ENCODE results near the gene SHC2.
A peak's percentile ranks its signal among the peaks of the same experiment; 100 is the strongest.

The SHC2 gene

GRCh38 chr19:376111-376470 is 84.7 kb downstream of the SHC2 start:
- FAIRE-seq: no peak
- DNase-seq (ENCODE audit: insufficient read length, low spot score): no peak

GRCh38 chr19:375395-376110 is 85.3 kb downstream of the SHC2 start:
- FAIRE-seq (no peak), DNase-seq (ENCODE audit: insufficient read length, low spot score) (no peak)

GRCh38 chr19:374886-375235 is 86.0 kb downstream of the SHC2 start:
- no peak for FAIRE-seq

GRCh38 chr19:374183-374885 is 86.5 kb downstream of the SHC2 start:
- no peak for FAIRE-seq
- DNase-seq (ENCODE audit: insufficient read length, low spot score): no peak

More at GRCh38 chr19:374886-375235, 86.0 kb downstream of the SHC2 start:
- no peak for DNase-seq (ENCODE audit: insufficient read length, low spot score)

DNA sequence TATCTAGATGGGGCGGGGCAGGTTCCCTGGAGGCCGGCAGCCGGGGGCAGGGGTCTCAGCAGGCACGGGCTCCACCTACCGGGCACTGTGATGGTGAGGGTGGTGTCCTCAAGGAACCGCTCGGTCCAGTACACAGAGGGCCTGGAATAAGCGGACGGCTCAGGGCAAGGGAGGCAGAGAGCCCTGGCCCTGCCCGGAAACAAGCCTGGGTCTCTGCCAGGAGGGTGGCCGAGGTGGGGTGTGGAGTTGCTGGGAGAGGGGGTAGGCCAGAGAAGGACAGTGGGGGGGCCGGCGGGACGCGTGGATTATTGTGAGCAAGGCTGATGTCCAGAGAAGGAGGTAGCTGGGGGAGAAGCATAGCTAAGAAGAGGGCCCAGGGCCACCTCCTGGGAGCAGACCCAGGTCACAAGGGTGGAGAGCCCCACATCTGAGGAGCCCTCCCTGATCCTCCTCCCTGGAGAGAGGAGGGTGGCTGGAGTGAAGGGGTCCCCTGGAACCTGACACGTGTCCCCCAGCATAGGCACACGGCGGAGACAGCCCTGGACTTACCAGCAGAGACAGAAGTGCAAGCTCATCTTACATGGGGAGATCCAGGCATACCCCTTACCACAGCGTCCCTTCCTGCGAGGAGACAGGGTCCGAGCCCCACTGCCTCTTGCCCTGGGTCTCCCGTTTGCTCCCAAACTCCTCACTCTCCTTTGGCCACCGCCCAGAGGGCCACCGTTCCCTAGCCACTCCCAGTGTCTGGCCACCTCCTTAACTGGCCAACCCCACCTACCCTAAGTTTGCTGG is 87.2 kb downstream of the SHC2 start:
- FAIRE-seq (no peak), DNase-seq (ENCODE audit: insufficient read length, low spot score) (no peak)

DNA sequence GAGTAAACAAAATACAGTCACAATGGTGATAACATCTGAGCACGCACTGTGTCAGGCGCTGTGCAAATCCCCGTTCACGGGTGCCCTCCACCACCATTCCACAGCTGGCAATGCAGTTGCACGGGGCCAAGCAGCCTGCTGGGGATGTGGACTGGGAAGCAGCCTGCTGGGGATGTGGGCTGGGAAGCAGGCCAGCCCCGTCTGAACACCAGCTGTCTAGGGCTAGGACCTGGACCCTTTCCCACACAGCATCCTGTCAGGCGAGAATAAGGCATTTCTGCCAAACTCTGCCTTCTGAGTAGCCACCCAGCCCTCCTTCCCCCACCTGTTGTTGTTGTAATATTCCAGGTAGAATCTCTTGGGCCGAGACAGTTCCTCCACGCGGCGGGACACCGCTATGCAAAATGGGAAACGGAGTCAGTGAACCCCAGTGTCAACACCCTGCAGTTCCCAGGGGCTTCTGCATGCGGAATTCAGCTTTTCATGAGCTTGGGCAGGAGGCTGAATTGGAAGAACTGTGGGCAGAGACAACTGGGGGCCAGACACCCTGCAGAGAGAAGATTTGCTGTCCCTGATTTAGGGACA is 88.4 kb downstream of the SHC2 start:
- FAIRE-seq (no peak), DNase-seq (ENCODE audit: insufficient read length, low spot score) (no peak)

DNA sequence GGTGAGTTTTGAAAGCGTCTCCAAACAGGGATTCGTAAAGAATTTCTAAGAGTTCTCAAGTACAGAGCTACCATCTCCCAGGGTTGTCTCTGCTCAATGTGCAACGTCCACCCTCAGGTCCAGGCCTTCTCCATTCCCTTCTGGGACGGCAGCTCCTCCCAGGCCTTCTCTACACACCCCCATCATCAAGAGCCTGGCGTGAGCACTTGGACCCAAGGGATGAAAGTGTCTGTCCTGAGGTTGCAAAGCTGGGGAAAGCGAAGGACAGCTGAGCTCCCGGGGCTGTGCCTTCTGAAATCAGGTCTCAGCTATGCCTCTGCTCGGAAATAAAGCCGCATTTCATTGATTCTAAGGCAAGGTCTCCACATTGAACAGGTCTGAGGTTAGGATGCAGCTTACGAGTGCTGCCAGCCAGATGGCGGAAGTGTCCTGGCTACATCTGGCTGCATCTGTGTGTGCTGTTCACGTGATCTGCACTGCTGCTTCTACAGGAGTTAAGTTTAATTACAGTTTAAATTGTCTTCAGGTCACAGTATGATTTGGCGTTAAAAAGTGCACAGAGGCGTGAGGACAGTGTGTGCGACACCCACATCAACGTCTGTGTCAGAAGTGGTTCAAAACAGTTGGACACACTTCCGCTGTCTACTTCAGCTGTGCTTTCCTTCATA is 89.2 kb downstream of the SHC2 start:
- FAIRE-seq: peak; percentile 4
- DNase-seq (ENCODE audit: insufficient read length, low spot score): no peak

DNA sequence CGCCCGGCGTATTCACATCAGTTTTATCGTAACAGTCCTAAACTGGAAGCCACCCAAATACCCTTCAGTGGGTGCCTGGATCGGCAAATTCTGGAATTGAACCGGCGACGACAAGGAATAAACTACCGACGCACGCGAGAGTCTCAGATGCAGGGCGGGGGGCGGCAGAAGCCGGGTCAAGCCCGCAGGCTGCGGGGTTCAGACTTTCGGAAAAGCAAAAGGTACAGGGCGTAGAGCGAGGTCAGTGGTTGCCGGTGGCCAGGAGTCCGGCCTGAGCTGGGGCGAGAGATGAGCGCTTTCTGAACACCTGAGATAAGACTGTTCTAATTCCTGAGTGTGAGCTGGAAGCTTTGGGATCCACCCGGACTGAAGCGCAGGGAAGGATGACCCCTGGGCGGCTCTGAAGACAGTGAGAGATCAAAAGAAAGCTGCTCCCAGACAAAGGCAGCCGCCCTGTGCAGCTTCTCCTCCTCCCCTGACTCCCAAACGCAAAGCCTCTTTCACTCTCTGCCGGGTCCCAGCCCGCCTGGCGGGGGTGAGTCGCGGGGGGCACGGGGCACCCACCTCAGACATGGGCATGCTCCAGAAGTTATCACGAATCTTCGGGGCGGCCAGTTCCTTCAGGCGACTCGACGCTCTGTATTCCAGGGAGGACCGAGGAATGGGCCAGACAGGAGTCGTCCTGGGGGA is 90.0 kb downstream of the SHC2 start:
- DNase-seq (ENCODE audit: insufficient read length, low spot score): no peak
- FAIRE-seq: no peak

GRCh38 chr19:369876-370275 is 91.0 kb downstream of the SHC2 start:
- DNase-seq (ENCODE audit: insufficient read length, low spot score) (no peak), FAIRE-seq (no peak)

DNA sequence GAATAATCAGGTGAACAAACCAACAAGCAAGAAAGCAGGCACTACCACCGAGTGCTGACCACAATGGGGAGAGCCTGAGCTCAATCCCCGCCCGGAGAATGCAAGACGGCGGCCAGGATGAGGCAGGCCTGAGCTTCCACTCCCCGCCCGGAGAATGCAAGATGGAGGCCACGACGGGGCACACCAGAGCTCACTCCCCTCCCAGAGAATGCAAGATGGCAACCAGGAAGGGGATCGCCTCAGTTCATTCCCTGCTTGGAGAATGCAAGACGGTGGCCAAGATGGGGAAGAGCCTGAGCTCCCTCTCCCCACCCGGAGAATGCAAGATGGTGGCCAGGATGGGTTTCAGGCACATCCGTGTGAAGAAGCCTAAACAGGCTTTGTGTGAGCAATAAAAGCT is 91.6 kb downstream of the SHC2 start:
- DNase-seq (ENCODE audit: insufficient read length, low spot score) (no peak), FAIRE-seq (no peak)

- no peak for FAIRE-seq
- DNase-seq (ENCODE audit: insufficient read length, low spot score): no peak
Measured at GRCh38 chr19:368630-369024, 92.2 kb downstream of the SHC2 start.

DNA sequence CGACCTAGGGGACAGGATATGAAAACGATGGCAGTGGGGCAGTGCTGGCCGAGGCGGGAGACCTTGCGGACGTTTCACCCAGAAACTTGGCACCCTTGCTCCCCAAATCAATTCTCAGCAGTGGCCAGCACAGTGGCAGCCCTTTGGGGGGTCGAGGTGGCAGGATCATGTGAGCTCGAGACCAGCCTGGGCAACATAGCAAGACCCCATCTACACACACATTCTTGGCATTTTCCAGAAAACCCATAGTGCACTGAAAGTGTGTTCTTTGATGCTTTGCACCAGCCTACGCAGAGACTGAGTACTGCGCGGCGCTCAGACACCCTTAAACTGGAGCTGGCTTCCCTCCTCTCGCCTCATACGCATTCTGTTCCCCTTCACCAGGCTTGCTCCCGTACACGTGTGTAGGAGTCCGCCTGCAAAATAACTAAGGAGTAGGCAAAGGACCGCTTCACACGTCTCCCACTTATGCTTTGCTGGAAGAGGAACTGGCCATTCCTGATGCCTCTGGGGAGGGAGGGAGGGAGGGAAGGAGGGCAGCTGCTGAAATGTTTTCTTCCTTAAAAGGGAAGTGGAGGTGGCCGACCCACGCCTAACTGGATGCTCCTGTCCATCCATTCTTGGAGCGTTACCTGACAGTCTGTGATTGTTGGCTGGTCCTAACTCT is 92.7 kb downstream of the SHC2 start:
- no peak for DNase-seq (ENCODE audit: insufficient read length, low spot score)
- FAIRE-seq: no peak

DNA sequence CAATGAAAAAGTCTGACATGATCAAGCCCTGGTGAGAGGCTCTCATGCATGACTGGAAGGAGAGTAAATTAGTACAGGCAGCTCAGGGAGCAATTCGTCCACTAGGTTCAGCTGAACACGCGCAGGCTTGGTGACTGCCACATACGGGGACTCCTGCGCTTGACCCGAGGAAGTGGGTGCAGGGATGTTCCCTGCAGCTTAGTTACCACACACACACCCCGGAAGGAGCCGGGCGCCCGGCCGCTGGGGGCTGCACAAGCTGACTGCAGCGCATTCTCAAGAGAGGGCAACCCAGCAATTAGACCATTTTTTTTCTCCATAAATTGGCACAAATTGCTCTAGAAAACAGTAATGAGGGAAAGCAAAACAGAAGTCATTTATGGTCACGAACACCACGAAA is 93.3 kb downstream of the SHC2 start:
- FAIRE-seq: no peak
- no peak for DNase-seq (ENCODE audit: insufficient read length, low spot score)

GRCh38 chr19:366951-367350 is 93.9 kb downstream of the SHC2 start:
- FAIRE-seq (no peak), DNase-seq (ENCODE audit: insufficient read length, low spot score) (no peak)

Measured in HTR-8/SVneo (cell line).